DMS 273 treated with DMSO at 0.1 percent for 48 hours (cell line): Measurements from ENCODE around the gene FAF1.

Experiments
- DNase-seq: peaks from one replicate; lab custom pipeline; 2025; lab: John Stamatoyannopoulos, UW

Gene FAF1

GRCh38 chr1:50978144-50978851 is 18.2 kb upstream of the FAF1 start:
- DNase-seq = peak; percentile 71

- DNase-seq = no peak
Observed at GRCh38 chr1:50977575-50978143, 17.6 kb upstream of the FAF1 start.

DNA sequence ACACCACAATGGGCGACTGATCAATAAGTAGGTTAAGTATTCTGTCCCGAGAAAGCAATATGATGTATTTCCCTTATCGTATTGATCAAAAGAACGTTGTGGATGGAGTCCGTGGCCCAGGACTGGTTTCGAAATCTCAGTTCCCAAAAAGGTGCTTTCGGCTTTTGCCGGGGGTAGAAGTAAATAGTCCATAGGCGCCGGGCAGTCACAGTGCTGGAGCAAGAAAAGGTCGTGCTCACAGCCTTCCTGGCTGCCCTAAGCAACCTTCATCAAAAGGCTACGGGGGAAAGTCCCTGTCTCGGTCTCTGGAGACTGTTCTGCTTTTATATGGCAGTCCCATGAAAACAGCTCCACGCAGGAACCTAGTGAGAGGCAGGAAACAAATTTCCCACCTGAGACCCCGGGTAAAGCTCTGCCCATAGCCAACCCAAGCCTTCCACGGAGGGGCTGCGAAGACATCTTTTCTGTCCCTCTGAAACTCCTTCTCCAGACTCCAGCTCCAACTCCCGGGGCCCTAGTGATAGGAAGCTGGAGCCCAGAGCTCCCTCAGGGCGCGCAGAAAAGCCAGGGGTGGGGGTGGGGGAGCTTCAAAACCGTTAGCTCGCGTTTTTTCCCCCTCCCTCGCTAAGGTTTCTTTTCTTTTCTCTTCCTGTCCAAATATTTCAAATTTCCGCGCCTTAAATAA is 17.0 kb upstream of the FAF1 start:
- DNase-seq = peak; percentile 85

DNA sequence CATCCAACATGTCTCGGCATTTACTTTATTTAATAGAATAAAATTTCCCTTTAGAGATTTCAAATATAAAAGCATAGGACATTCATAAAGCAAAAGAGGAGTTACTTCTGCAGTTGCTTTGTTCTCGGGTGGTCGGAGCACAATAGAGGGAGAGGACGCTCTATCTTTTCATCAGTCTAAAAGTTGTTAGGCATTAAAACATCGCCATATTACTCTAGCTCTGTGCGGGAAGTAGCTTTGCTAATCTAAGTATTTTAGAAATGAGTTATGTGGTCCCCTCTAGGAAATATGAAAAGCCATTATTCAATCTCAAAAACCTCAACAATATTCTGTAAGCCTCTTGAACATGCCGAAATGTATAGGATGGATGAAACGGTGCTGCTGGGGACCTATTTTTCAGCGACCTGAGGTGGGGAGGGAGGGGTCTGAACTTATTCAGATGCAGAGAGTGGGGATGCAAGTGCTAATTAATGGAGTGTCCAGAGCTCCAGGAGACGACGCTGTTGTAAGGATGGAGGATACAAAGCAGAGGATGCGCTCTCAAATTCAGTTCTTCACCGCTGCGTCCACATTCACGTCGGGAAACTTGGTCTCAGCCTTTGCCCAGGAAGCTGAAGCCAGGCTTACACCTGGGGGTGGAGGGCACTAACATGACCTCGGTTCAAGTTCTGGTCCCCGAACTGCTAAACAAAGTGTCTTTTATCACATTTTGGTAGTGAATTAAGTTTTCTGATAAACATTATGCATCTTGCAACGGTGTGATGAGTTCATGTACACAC is 16.2 kb upstream of the FAF1 start:
- DNase-seq = peak; percentile 85

DNA sequence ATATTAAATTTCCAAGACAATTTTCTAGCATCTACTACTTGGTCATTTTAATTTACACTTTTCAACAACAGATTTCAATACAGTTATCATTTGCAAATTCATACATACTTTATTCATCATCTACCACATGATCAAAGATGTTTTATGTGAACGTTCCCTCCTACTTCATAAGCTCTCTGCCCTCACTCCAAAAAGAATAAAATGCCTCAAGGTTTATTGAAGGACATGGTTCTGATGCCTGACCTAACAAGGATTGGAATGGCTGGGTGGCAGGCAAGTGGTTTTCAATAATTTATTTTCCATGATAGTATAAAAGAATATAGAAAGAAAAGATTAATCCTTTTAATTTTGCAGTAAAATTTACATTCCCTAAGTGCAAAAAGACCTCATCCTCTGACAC is 15.4 kb upstream of the FAF1 start:
- peak; percentile 53 for DNase-seq

DNA sequence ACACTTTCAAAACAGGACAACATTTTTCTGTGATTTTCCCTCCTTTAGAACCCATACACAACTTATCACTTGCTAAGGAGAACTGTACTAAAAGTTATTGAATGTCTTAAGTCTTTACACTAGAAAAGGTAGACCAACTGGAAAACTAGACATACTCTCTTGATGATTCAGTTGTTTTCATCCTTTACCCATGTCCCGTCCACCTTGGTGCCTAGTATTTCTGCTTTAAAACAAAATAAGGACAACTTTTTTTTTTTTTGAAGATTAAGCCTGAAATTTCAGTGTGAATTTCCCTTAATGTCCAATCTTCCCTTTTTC is 14.5 kb upstream of the FAF1 start:
- DNase-seq = peak; percentile 57

- peak; percentile 76 for DNase-seq
Observed at GRCh38 chr1:50973875-50974617, 14.0 kb upstream of the FAF1 start.

GRCh38 chr1:50973255-50973654 is 13.2 kb upstream of the FAF1 start:
- no peak for DNase-seq

DNA sequence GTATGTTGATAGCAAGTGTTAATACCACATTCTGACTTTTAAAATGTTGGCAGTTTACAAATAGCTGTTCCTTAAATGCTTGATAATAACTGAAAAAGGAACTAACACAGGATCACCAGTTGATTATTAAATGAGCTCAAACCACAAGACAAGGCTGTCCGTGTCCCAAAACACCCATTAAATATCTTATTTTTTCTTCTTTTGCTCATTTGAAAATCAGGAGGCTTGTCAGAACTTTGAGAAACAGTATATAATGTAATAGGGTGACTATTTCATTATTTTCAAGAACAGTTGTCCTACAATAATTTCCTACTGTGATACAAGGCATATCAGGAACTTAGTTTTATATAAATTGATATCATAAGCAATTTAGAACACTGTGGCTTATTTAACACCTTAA is 12.7 kb upstream of the FAF1 start:
- no peak for DNase-seq

- no peak for DNase-seq
Observed at GRCh38 chr1:50971748-50972305, 11.8 kb upstream of the FAF1 start.

DNA sequence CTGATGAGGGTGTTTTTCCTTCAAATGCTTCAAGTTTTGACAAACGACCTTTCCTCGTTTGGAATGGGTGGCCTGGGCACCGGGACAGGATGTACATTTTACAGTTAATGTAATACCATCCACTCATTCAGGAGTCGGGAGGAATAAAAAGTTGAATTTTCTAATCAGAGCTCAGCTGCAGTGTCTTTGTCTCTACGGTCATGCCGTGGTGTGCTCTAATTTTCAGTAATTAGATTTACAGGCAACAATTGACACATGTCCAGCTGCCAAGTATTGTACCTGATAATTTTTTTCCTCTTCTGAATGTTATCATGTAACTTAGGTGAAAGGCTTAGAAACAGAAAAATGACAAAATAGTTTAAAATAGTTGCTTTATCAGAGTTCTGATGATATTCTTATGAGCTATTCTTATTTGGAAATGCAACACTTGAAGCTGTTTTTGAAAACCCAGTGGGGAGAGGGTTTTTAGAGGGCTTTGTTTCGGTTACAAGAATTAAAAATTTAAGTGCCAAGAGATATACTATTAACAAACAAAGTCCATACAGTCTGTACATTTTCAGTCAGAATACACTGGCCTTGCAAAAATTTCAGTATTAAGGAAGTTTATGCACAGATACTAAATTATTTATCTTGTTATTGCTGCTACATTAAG is 11.0 kb upstream of the FAF1 start:
- DNase-seq = no peak

DNA sequence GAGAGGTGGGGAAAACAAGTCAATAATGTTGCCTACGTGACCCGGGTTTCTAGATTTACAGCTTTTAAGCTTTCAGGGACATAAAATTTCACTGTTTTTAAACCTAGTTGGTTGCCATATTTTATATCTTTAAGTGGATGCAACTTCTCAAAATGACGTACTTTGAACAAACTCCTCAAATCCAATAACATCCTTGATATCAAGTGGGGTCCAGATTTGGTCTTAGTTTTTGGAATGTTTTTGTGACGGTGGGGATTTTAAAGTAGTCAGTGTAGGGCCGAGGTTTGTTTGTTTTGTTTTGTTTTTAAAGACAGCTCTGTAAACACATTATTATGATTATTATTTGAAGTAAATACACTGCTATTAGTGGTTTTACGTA is 10.4 kb upstream of the FAF1 start:
- peak; percentile 39 for DNase-seq

- DNase-seq = peak; percentile 95
Observed at GRCh38 chr1:50969611-50970508, 9.8 kb upstream of the FAF1 start, which contains the start of gene CDKN2C. CDKN2C (plus strand) TSS chr1:50970245; CDS start chr1:50970369, 124 bp downstream.

DNA sequence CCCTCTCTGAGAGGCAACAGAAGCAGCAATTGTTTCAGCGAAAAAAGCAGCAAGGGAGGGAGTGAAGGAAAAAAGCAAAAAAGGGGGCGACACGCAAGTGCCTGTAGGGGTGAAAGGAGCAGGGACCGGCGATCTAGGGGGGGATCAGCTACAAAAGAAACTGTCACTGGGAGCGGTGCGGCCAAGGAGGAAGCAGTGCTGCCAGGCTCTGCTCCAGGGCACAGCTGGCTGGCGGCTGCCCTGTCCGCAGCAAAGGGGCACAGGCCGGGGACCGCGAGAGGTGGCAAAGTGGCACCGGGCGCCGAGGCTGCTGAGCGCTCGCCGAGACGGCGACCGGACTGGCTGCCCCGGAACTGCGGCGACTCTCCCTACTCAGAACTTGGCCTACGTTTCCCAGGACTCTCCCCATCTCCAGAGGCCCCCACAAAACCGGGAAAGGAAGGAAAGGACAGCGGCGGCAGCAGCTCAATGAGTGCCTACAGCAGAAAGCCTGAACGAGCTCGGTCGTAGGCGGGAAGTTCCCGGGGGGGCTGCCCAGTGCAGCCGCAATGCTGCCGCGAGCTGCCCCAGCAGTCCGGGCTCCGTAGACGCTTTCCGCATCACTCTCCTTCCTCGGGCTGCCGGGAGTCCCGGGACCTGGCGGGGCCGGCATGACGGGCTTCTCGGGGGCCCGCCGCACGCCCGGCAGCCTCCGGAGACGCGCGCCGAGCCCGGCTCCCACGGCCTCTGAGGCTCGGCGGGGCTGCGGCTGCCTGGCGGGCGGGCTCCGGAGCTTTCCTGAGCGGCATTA is 8.9 kb upstream of the FAF1 start:
- DNase-seq = no peak

- DNase-seq = peak; percentile 85
Observed at GRCh38 chr1:50968158-50968820, 8.2 kb upstream of the FAF1 start.

- DNase-seq = peak; percentile 45
Observed at GRCh38 chr1:50967416-50968157, 7.5 kb upstream of the FAF1 start.

DNA sequence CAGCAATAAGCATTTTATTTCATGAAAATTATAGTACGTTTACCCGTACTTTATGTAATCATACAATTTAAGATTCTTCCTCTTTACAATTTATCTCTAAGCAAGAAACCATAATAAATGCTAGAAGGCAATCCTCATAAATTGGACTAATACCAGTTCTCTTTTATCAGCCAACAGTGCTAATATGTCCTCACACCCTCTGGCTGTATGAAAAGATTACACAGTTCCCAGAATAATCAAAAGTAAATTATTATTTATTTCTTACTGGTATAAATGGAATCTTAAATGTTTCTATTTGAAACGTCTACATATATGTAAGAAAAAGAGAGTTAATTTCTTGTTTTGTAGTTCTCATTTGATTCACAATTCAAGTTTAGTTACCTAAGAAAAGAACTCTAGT is 6.9 kb upstream of the FAF1 start:
- no peak for DNase-seq

GRCh38 chr1:50964863-50965262 is 4.8 kb upstream of the FAF1 start:
- DNase-seq = no peak
